ENCODE results near the gene NGEF. TPM values are rescaled to one million over a fixed set of nuclear protein-coding genes. Genes with fewer than 3 reads are reported as not detected.

NGEF gene
- total RNA-seq, 1 donor from 2014 or later, result 1.2 TPM

GRCh38 chr2:232981767-232982360, 31.2 kb downstream of the NGEF start:
- Mint-ChIP-seq H3K27ac (no peak overlapping the region), H3K36me3 (ENCODE audit: insufficient read depth) (no peaks in the 10 kb centered on the region), H3K4me3 (ENCODE audit: low read depth) (no peak overlapping the region), H3K4me1 (ENCODE audit: low read depth) (peaks cover 7% of the 10 kb centered on the region), H3K9me3 (ENCODE audit: low read depth) (peaks cover 5% of the 10 kb centered on the region), H3K27me3 (peaks cover 19% of the 10 kb centered on the region)
- no peak for TF ChIP-seq CTCF (IDR thresholded peaks at IDR 0.05; ENCODE audit: unreplicated experiment)
- DNase-seq (ENCODE audit: low spot score, unreplicated experiment), result no peak

GRCh38 chr2:232981356-232981755, 31.7 kb downstream of the NGEF start:
- Mint-ChIP-seq H3K27ac (no peak overlapping the region), H3K36me3 (ENCODE audit: insufficient read depth) (no peaks in the 10 kb centered on the region), H3K27me3 (peaks cover 20% of the 10 kb centered on the region), H3K4me1 (ENCODE audit: low read depth) (peaks cover 7% of the 10 kb centered on the region), H3K9me3 (ENCODE audit: low read depth) (peaks cover 5% of the 10 kb centered on the region), H3K4me3 (ENCODE audit: low read depth) (no peak overlapping the region)
- no peak for DNase-seq (ENCODE audit: low spot score, unreplicated experiment)
- TF ChIP-seq CTCF (IDR thresholded peaks at IDR 0.05; ENCODE audit: unreplicated experiment), result no peak

GRCh38 chr2:232980683-232981082, 32.4 kb downstream of the NGEF start:
- no peak for DNase-seq (ENCODE audit: low spot score, unreplicated experiment)
- Mint-ChIP-seq H3K4me3 (ENCODE audit: low read depth) (no peak overlapping the region), H3K4me1 (ENCODE audit: low read depth) (peaks cover 7% of the 10 kb centered on the region), H3K36me3 (ENCODE audit: insufficient read depth) (no peaks in the 10 kb centered on the region), H3K27ac (no peak overlapping the region), H3K27me3 (peaks cover 18% of the 10 kb centered on the region), H3K9me3 (ENCODE audit: low read depth) (no peaks in the 10 kb centered on the region)
- no peak for TF ChIP-seq CTCF (IDR thresholded peaks at IDR 0.05; ENCODE audit: unreplicated experiment)

- peaks cover 7% of the 10 kb centered on the region for H3K4me1 Mint-ChIP-seq (ENCODE audit: low read depth)
- H3K9me3 Mint-ChIP-seq (ENCODE audit: low read depth), result no peaks in the 10 kb centered on the region
- no peak for TF ChIP-seq CTCF (IDR thresholded peaks at IDR 0.05; ENCODE audit: unreplicated experiment)
- DNase-seq (ENCODE audit: low spot score, unreplicated experiment), result no peak
- no peak overlapping the region for H3K27ac Mint-ChIP-seq
- peaks cover 16% of the 10 kb centered on the region for H3K27me3 Mint-ChIP-seq
- H3K36me3 Mint-ChIP-seq (ENCODE audit: insufficient read depth), result no peaks in the 10 kb centered on the region
- no peak overlapping the region for H3K4me3 Mint-ChIP-seq (ENCODE audit: low read depth)
These were observed 33.1 kb downstream of the NGEF start for GRCh38 chr2:232979871-232980461.

- Mint-ChIP-seq H3K27me3 (peaks cover 4% of the 10 kb centered on the region), H3K9me3 (ENCODE audit: low read depth) (no peaks in the 10 kb centered on the region), H3K36me3 (ENCODE audit: insufficient read depth) (no peaks in the 10 kb centered on the region), H3K4me3 (ENCODE audit: low read depth) (no peak overlapping the region), H3K4me1 (ENCODE audit: low read depth) (peaks cover 7% of the 10 kb centered on the region), H3K27ac (no peak overlapping the region)
- no peak for TF ChIP-seq CTCF (IDR thresholded peaks at IDR 0.05; ENCODE audit: unreplicated experiment)
- no peak for DNase-seq (ENCODE audit: low spot score, unreplicated experiment)
These were observed 35.6 kb downstream of the NGEF start for GRCh38 chr2:232977438-232977971.
